ENCODE measurements around the gene CD302.
"Not testable (repeated sequence)": the region's sequence is repeated elsewhere in the genome, so short reads cannot be mapped to it uniquely, and the experiment has no call there.

The CD302 gene, protein sequence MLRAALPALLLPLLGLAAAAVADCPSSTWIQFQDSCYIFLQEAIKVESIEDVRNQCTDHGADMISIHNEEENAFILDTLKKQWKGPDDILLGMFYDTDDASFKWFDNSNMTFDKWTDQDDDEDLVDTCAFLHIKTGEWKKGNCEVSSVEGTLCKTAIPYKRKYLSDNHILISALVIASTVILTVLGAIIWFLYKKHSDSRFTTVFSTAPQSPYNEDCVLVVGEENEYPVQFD

DNA sequence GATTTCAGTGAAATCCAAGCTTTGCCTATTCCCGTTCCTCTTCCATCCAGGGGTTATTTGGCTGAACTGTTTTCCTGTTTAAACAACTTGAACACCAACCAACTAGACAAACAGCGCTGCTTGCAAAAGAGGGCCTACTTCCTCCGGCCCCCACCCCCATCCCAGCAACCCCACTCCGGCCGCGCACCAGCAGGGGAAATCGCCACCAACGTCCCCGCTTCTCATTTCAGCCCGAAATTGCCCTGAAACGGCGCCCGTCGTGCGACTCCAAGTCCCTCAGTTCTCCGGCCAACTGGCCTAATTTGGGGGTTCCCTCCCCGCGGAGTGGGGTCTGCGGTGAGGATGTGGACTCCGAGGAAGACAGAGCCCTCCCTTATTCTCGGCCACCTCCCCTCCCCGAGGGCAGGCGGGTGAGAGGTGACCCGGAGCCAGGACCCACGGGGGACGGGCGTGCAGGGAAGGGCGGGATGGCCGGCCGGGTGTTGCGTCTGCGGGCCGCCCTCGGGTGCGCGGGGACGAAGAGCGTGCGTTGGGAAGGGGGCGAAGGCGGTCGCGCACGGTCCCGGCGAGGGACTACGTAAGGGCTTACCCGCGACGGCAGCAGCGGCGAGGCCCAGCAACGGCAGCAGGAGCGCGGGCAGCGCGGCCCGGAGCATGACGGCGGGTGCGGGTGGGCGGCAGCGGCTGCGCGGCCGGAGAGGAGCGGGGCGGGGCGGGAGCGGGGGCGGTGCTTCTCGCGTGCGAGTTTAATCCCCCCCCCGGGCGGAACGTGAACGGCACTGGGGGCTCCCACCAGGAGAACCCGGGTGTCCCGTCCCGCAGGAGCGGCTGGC, at the start of gene CD302:
Gene CD302, minus strand, starts transcription at position 666 of the 833 bp plus-strand sequence. Its CDS starts 10 bp downstream, at position 656.
- in situ Hi-C loops (cut with MboI; ENCODE audit: low sequenced_read_pairs) = no loop called here

DNA sequence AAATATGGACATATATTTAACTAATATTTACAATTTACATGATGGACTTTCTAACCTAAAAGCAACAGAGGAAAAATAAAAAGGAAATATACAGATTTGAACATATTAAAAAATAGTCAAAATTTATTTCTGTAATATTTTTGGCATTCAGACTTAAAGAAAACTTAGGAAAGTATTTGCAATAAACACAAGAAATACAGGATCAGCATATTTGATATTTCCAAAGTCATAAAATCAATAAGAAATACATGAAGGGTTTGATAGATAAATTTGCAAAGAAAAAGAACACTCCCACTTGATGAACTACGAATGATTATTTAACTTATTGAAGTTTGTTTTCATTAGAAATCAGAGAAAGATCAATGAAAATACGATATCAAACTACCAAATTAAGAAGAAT, 48.6 kb upstream of the CD302 start:
- in situ Hi-C loops (cut with MboI; ENCODE audit: low sequenced_read_pairs) = no loop called here

DNA sequence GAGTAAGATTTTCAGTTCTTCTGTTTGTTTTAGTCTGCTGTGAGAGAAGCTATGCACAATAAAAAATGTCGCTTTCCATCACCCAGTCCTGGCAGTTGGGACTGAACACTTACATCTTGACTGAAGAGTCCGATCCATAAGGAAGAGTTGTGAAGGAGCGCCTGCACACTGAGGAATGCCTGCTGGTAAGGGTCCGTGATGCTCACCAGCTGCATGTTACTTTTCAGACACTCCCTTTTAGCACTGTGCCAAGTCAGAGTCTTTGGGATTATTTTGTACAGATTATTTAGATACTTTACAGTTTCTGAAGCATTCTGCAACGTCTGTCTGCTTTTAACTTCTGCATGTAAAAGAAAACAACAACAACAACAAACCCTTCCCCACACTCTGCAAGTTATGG, 42.6 kb upstream of the CD302 start:
- in situ Hi-C loops (cut with MboI; ENCODE audit: low sequenced_read_pairs) = no loop called here

DNA sequence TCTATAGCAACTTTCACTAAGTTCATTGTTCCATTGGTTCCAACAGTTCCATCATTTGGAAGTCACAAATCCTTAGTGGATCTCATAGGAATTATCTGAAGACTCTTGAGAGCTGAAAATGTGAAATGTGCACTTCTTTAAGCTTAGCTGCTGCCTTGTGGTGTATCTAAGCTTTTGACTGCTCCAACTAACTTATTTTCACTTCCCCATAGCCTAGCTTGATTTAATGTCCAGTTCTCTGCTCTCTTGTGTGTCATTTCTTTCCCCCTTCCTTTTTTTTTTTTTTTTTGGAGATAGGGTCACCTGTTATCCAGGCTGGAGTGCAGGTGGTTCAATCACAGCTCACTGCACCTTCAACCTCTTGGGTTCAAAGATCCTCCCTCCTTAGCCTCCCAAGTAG, 34.9 kb upstream of the CD302 start:
- in situ Hi-C loops (cut with MboI; ENCODE audit: low sequenced_read_pairs) = no loop called here

DNA sequence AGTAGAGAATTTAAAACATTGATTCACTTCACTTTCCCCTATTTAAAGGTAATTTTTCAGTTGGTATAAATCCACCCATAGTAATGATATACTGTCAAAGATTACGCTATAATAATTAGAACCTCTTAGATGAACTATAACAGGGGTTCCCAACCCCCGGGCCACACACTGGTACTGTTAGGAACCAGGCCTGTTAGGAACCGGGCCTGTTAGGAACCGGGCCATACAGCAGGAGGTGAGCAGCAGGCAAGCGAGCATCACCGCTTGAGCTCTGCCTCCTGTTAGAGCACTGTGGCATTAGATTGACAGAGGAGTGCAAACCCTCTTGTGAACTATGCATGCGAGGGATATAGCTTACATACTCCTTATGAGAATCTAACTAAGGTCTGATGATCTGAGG, 34.0 kb upstream of the CD302 start:
- in situ Hi-C loops (cut with MboI; ENCODE audit: low sequenced_read_pairs) = no loop called here

DNA sequence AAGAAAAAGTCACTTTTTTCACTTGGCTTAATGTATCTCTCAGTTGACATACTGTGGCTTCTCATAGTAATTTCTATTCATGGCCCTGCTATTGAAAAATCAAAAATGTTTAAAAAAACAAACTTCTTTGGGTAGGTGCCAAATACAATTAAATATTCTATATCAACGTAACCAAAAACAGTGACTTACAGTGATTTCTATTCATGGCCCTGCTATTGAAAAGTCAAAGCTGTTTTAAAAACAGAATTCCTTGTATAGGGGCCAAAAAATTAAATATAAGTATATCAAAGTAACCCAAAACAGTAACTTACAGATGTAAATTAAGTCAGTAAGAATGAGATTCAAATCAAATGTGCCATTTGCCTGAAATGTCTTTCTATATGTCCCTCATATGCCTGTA, 31.4 kb upstream of the CD302 start:
- in situ Hi-C loops (cut with MboI; ENCODE audit: low sequenced_read_pairs) = no loop called here

DNA sequence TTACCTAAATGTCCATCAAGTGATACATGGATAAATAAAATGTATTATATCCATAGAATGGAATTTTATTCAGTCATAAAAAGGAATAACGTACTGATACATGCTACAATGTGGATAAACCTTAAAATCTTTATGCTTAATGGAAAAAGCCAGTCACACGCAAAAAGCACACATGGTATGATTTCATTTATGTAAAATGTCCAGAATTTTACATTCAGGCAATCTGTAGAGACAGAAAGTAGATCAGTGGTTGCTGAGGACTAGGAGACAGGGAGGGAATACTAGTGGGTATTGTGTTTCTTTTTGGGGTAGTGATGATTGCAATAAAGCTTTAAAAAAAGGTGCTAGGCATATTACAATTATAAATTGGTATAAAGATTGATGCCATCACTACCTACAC, 30.7 kb upstream of the CD302 start:
- in situ Hi-C loops (cut with MboI; ENCODE audit: low sequenced_read_pairs) = no loop called here

DNA sequence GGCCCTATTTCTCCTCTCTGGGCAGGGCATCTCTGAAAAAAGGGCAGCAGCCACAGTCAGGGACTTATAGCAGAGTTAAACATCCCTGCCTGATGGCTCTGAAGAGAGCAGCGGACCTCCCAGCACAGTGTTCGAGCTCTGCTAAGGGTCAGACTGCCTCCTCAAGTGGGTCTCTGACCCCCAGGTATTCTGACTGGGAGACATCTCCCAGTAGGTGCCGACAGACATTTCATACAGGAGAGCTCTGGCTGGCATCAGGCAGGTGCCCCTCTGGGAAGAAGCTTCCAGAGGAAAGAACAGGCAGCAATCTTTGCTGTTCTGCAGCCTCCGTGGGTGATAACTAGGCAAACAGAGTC, 24.4 kb upstream of the CD302 start:
- in situ Hi-C loops (cut with MboI; ENCODE audit: low sequenced_read_pairs) = not testable (repeated sequence)

DNA sequence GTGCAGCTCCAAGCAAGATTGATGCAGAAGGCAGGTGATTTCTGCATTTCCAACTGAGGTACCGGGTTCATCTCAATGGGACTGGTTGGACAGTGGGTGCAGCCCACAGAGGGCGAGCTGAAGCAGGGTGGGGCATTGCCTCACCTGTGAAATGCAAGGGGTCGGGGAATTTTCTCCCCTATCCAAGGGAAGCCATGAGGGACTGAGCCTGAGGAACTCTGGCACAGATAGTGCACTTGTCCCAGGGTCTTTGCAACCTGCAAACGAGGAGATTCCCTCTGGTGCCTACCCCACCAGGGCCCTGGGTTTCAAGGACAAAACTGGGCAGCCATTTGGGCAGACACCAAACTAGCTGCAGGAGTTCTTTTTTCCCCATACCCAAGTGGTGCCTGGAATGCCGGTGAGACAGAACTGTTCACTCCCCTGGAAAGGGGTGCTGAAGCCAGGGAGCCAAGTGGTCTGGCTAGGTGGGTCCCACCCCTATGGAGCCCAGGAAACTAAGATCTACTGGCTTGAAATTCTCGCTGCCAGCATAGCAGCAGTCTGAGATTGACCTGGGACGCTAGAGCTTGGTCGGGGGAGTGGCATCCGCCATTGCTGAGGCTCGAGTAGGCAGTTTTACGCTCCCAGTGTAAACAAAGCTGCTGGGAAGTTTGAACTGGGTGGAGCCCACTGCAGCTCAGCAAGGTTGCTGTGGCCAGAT, 23.9 kb upstream of the CD302 start:
- in situ Hi-C loops (cut with MboI; ENCODE audit: low sequenced_read_pairs) = not testable (repeated sequence)

DNA sequence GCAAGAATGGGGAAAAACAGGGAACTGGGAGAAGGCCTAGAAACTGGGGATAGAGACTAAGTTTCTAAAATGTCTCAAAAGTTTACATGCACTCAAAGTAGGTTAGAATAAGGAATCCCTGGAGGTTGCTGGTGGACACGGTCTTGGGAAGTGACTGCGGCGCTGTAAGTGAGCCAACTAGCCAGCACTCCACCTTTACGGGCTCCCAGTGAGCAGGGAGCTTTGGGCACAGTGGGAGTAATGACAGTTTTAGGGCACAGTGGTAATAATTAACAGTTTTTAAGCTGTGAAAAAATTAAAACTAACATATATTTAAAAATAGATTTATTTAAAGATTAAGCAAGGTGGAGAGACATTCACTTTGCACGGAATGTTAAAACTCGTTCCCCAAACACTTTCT, 20.9 kb upstream of the CD302 start:
- in situ Hi-C loops (cut with MboI; ENCODE audit: low sequenced_read_pairs) = no loop called here

DNA sequence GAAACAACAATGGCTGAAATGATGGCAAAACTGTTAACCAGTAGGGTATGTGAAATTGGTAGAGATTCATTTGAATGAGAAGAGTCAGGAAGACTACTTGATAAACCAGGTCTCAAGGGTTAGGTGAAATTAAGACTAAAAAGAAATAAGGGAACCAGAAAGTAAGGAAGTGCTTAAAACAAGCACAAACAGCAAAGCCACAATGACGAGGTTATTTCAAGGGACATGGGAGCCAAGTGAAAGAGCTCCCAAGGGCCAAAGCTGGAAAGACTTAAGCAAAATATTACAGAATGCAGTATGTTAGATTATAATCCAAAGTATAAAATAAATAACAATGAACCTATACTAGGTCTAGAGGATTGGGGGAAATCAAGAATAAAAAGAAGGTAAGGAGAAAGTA, 19.3 kb upstream of the CD302 start:
- in situ Hi-C loops (cut with MboI; ENCODE audit: low sequenced_read_pairs) = no loop called here

DNA sequence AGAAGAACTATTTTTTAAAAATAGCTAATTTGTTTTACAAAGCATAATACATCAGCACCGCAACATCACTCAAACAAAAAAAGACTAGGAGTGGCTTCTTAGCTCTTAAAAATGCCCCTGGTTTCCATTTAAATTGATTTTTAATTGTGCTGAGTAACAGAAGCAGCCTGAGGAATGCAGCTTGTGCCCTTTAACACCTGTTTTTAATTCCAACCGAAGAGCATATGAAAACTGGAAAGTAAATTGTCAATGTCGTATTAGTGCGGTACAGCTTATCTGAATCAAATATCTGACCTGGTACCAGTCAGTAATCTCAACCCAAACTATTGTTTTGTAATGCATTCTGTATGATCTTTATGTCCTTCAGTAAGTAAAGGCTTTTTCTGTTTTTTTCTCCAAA, 13.2 kb upstream of the CD302 start:
- in situ Hi-C loops (cut with MboI; ENCODE audit: low sequenced_read_pairs) = no loop called here

DNA sequence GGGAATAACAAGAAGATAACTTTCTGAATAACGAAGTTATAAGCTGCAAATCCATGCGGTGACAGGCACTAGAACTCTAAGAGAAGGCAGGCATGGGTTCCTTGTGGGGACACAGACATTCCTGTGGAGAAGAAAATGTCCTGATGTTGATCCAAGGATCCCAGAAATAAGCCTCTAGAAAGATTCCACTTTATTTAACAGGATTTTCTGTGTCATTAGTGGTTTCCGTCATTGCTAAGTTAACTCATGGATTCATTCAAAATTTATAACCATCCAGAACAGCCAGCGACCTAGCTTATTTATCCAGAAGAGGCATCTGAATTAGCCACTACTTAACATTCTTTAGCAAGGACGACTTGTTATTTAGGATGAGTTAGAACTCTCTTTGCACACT, 10.0 kb upstream of the CD302 start:
- in situ Hi-C loops (cut with MboI; ENCODE audit: low sequenced_read_pairs) = no loop called here

DNA sequence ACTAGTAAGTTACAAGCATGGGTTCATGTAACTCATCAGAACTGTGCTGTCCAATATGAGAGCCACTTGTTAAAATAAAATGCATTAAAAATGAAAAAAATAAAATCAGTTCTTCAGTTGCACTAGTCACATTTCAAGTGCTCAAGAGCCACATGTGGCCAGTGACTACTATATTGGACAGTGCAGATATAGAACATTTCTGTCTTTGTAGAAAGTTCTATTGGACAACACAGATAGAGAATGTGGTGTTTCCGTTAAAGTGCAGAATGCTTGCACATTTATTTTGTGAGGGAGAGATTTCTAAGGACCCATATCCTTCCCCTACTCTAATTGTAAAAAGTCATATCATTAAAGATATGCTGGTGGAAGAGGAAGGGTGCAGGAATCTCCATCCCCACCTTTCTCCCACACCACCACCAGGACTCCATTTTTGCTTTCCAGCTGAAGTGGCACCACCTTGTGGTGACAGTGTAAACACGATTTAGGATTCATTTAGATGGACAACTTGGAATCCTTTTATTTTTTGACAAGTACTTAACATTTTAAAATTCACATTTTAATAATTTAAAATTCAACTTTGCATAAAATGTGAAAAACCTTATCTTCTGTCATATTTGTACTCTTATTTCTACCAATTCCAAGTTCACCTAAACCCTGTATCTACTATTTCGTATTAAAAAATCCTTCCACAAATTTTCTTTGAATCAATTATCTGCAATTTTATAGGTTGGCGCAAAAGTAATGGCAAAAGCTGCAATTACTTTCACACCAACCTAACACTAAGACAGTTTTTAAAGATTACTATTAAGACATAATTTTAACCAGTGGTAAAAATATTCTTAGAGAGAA, 9.4 kb upstream of the CD302 start:
- in situ Hi-C loops (cut with MboI; ENCODE audit: low sequenced_read_pairs) = no loop called here

DNA sequence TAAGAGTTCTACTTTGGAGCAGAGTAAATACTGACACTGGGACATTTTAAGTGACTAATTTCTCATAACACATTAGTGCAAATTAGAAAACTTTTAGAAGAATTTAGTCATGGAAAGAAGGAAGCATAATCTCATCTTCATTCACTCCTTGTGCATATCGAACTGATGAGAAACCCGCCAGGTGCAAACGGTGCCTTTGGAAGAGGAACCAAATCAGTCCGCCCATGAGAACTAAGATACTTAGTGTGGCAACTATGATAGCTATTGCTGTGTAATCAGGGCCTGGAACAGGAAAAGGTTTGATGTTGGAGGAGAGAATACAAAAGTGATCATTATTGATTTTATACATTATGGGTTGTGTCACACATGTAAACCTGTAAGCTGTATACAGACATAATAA, 6.9 kb upstream of the CD302 start:
- in situ Hi-C loops (cut with MboI; ENCODE audit: low sequenced_read_pairs) = no loop called here

DNA sequence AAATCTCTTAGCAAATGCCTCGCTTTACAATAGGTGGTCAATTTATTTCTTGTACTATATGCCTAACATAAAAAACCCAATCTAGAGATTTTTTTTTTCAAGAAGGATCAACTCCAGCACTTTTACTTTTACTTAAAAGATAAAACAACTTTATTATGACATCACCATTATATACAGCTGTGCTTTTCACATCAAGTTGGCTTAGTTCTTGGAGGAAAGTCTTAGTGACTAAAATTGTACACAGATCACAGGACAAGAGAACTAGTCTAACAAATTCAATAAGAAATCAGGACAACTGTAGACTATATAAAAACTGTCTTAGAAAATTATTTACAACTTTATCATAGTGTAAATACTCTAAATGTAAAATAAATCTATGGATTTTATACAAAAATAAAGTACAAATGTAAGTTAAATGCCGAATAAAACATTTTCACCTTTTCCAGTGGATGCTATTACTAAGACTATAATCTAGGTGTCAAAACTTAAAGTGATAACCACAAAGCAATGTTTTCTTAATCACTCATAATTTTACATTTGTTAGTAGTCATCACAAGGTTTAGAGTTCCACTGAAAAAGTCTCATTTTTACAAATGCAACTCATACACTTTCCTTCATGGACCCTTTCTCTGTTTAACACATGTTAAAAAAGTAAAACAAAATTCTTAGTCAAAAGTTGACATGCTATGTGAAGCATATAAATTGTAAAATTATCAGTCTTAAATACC, 5.4 kb upstream of the CD302 start:
- in situ Hi-C loops (cut with MboI; ENCODE audit: low sequenced_read_pairs) = no loop called here

DNA sequence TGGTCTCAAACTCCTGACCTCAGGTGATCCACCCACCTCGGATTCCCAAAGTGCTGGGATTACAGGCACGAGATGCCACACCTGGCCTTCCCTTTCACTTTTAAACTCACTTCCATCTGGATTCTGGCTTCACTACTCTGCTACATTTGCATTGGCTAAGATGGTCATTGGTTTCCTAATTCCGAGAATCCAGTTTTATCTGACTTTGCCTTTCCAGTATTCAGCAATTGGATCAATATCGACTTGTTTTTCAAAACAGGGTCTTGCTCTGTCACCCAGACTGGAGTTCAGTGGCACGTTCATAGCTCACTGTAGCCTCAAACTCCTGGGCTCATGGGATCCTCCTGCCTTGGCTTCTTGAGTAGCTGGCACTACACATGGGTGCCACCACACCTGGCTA, 4.7 kb upstream of the CD302 start:
- in situ Hi-C loops (cut with MboI; ENCODE audit: low sequenced_read_pairs) = no loop called here

DNA sequence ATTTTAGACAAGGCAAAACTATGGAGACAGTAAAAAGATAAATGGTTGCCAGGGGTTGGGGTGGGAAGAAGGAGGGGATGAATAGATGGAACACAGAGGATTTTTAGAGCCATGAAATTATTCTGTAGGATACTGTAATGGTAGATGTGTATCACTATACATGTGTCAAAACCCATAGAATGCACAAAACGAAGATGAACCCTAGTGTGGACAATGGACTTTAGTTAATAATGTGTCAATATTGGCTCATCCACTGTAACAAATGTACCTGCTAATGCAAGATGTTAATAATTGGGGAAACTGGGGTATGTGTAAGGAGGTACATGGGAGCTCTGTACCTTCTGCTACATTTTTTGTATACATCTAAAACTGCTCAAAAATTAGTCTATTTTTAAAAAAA, 1.8 kb upstream of the CD302 start:
- in situ Hi-C loops (cut with MboI; ENCODE audit: low sequenced_read_pairs) = no loop called here

DNA sequence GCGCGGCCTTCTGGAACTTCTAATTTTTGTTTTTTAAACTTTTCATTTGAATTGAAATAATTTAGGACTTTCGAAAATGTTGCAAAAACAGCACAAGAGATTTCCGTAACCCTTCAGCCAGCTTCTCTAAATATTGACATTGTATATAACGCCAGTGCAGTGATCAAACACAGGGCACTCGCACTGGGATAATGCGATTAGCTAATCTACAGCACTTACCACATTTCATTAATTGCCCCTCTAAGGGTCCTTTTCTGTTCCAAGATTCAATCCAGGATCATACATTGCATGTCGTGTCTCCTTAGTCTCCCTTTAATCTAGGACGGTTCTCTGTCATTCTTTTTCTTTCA, 343 bp upstream of the CD302 start:
- in situ Hi-C loops (cut with MboI; ENCODE audit: low sequenced_read_pairs) = no loop called here

DNA sequence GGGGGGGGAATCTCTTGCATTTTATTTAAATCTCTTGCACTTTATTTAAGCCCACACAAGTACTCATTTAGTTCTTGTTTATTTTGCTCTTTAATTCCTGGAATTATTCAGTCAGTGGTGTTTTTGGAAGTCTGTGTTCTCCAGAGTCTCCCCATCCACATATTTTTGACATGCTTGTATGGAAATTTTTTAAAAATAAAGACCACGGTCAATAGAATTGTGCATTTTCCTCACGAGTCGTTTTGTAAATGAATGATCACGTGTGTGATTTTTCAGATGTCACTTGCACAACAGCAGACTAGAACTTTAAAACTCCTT, 824 bp downstream of the CD302 start:
- in situ Hi-C loops (cut with MboI; ENCODE audit: low sequenced_read_pairs) = no loop called here
